ENCODE results near the gene ECE2.
"Not testable (repeated sequence)": the region's sequence is repeated elsewhere in the genome, so short reads cannot be mapped to it uniquely, and the experiment has no call there.

Gene ECE2

DNA sequence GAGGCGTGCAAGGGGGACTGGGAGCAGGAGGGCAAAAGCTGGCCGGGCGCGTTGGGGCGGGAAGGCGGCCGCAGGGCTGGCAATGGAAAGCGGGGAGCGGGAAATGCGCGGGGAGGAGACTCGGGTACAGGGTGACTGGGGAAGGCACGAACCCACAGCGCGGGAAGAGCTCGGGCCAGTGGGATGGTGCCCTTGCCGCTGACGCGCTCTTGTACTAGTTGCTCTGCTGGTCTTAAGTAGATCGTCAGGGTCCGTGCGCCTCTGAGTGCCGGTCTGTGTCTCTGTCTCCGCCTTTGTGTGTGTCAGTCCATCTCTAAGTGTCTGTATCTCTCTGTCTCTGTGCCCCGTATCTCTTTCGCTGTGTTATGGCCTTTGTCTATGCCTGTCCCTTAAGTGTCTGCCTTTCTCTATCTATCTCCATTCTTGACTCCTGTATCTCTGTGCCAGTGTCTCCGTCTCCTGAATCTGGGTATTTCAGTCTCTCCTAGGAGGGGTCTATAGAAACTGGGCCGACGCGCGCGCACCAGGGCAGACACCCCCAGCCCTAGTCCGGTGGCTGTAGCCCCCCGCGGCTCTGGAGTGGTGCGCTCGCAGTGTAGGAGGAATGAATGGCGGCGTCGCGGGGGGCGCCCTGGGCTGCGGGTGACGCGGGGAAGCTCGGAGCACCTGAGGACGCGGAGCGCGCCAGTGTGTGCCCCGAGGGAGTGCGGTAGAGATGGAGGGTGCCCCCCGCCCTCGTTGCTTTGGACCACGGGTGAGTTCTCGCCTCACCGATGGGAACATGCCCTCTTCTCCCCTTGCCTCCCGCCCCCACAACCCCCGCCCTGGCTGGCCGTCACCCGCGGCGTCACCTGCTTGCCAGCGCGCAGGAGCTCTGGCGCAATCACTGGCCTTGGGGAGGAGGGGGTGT lies 13.7 kb upstream of the ECE2 start:
- H3K27ac ChIP-seq = peak overlapping the region; percentile 55
- TF ChIP-seq ZFX (IDR thresholded peaks at IDR 0.05) = no peak
- TF ChIP-seq, protein P1, sequence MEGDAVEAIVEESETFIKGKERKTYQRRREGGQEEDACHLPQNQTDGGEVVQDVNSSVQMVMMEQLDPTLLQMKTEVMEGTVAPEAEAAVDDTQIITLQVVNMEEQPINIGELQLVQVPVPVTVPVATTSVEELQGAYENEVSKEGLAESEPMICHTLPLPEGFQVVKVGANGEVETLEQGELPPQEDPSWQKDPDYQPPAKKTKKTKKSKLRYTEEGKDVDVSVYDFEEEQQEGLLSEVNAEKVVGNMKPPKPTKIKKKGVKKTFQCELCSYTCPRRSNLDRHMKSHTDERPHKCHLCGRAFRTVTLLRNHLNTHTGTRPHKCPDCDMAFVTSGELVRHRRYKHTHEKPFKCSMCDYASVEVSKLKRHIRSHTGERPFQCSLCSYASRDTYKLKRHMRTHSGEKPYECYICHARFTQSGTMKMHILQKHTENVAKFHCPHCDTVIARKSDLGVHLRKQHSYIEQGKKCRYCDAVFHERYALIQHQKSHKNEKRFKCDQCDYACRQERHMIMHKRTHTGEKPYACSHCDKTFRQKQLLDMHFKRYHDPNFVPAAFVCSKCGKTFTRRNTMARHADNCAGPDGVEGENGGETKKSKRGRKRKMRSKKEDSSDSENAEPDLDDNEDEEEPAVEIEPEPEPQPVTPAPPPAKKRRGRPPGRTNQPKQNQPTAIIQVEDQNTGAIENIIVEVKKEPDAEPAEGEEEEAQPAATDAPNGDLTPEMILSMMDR (conservative IDR thresholded peaks at IDR 0.05) = no peak

DNA sequence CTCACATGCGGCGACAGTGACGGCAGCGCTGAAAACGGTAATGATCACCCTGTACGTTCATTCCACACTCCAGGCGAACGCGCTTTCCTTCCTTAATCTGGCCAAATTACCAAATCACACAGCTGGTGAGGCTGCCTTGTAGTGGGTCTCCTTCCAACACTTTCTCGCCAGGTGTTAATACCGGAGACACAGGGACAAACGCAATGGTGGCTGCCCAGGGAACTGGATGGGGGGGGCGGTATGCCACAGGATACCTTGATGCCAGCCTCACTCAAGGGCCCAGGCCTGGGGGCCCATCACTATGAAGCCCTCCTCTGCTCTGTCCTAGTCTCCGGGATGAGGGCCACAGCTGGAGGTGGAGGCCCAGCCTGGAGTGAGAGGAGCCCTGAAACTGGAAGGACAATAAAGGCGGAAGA lies 13.1 kb upstream of the ECE2 start:
- no peak for TF ChIP-seq ZFX (IDR thresholded peaks at IDR 0.05)
- TF ChIP-seq, protein P1 (conservative IDR thresholded peaks at IDR 0.05) = no peak
- no peak overlapping the region for H3K27ac ChIP-seq

DNA sequence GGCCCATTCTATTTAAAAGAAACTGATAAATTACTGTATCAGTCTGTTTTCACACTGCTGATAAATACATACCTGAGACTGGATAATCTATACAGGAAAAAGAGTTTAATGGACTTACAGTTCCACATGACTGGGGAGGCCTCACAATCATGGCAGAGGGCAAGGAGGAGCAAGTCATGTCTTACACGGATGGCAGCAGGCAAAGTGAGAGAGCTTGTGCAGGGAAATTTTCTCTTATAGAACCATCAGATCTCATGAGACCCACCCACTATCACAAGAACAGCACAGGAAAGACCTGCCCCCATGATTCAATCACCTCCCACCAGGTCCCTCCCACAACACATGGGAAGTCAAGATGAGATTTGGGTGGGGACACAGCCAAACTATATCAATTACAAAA lies 8.6 kb upstream of the ECE2 start:
- not testable (repeated sequence) for H3K27ac ChIP-seq

DNA sequence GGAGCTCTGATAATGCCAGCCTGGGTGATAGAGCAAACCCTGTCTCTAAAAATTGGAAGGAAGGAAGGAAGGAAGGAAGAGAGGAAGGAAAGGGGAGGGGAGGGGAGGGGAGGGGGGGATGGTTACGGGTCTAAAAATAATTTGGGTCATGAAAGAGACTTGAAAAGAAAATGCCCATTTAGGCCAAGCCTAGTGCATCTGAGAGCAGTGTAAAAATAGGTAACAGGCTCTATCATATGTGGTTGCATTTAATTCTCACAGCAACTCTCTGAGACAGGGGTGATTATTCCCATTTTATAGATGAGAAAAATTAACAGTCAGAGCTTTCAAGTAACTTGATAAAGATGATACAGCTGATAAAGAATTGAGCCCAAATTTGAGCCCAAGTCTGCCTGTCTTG lies 3.6 kb upstream of the ECE2 start:
- H3K27ac ChIP-seq = no peak overlapping the region
- TF ChIP-seq, protein P1 (conservative IDR thresholded peaks at IDR 0.05) = no peak
- no peak for TF ChIP-seq ZFX (IDR thresholded peaks at IDR 0.05)

DNA sequence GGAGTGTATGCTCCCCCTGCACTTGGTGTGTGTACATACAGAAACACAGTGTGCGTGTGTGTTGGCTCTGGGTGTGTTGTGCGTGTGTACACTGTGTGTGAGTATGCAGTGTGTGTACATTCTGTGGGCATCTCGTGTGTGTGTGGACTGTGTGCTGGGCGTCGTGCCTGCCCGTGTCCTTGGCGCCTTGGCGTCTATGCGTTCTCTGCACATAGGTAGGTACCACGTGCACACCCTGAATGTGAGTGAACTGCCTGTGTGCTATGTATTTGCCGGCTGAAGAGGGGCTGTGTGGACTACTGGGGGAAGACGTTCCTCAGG lies 481 bp upstream of the ECE2 start:
- TF ChIP-seq, protein P1 (conservative IDR thresholded peaks at IDR 0.05) = no peak
- TF ChIP-seq ZFX (IDR thresholded peaks at IDR 0.05) = no peak
- no peak overlapping the region for H3K27ac ChIP-seq

DNA sequence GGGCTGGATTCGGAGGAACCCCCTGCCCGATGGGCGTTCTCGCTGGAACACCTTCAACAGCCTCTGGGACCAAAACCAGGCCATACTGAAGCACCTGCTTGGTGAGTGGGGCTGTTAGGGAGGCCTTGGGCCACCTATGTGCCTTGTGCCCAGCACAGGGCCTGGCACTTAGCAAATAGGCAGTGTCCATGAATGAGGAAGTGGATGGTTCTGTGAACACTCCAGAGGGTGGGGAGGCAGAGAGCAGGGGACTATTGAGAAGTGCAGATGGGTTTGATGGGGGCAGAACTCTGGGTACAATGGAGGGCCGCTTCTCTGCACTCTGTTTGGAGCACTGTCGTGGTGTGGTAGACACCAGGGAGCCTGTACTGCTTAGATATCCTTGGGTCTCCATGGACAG lies 1.5 kb downstream of the ECE2 start:
- TF ChIP-seq, protein P1 (conservative IDR thresholded peaks at IDR 0.05) = no peak
- TF ChIP-seq ZFX (IDR thresholded peaks at IDR 0.05) = no peak
- H3K27ac ChIP-seq = no peak overlapping the region

DNA sequence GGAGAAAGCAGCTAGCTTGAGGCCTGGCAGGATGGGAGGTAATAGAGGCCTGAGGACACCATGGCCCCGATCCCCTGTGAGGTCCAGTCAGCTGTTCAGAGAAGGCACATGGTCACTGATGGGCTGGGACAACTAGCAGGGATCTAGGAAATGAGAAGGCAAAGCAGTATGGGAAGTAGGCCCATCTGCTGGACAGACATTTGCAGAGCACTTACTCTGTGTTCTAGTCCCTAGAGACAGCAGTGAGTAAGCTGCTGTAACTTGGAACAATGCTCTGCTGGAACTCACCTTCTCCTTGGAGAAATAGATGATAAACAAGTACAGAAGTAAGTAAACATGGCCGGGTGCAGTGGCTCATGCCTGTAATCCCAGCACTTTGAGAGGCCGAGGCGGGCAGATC lies 7.1 kb downstream of the ECE2 start:
- no peak overlapping the region for H3K27ac ChIP-seq
- TF ChIP-seq ZFX (IDR thresholded peaks at IDR 0.05) = no peak
- TF ChIP-seq, protein P1 (conservative IDR thresholded peaks at IDR 0.05) = no peak

DNA sequence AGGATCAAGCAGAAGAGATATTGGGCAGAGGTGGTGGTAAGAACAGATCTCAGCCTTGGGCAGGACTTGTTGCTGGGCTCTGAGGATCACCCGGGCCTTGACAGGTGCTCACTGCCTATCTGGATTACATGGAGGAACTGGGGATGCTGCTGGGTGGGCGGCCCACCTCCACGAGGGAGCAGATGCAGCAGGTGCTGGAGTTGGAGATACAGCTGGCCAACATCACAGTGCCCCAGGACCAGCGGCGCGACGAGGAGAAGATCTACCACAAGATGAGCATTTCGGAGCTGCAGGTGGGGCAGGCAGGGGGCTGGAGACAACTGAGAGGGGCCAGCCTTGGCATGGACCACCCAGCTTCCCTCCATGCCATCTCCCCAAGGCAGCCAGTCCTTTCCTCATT lies 7.9 kb downstream of the ECE2 start:
- TF ChIP-seq, protein P1 (conservative IDR thresholded peaks at IDR 0.05) = no peak
- no peak for TF ChIP-seq ZFX (IDR thresholded peaks at IDR 0.05)
- no peak overlapping the region for H3K27ac ChIP-seq
